Activated T-helper 1 cell treated with anti-CD3 and anti-CD28 coated beads, Interleukin-12 subunit alpha, Interleukin-12 subunit beta, Interleukin-2, Interleukin-4 antibody, amounts not matched to agents 30 ng/mL and 10 ng/mL and 1 ng/mL, durations not matched to agents 14 hours and 24 hours and 36 hours (primary cell): Measurements from ENCODE around the gene TOP1. TPM values are rescaled to one million over a fixed set of nuclear protein-coding genes. Genes with fewer than 3 reads are reported as not detected.

Source experiments
- DNase-seq: peaks from one replicate; pipeline ENCODE4 v3.0.0; 2021; ENCODE audit warnings: low spot score
- H3K27ac Mint-ChIP-seq: one replicate; pipeline ENCODE4 v1.8.0; 2021; ENCODE audit warnings: mild to moderate bottlenecking, mixed read lengths
- H3K27me3 Mint-ChIP-seq: one replicate; pipeline ENCODE4 v1.8.0; 2022; ENCODE audit warnings: mild to moderate bottlenecking, moderate library complexity, mixed read lengths; ENCODE audit not compliant: insufficient read depth
- H3K36me3 Mint-ChIP-seq: one replicate; pipeline ENCODE4 v1.8.0; 2021; ENCODE audit warnings: low read depth, mixed read lengths
- H3K4me1 Mint-ChIP-seq: one replicate; pipeline ENCODE4 v1.8.0; 2021; ENCODE audit warnings: low read depth, mixed read lengths
- H3K4me3 Mint-ChIP-seq: one replicate; pipeline ENCODE4 v1.8.0; 2021; ENCODE audit warnings: mild to moderate bottlenecking, moderate library complexity, mixed read lengths
- H3K9me3 Mint-ChIP-seq: one replicate; pipeline ENCODE4 v1.8.0; 2021; ENCODE audit warnings: mixed read lengths
- intact Hi-C: fragments of 100-400 bp; cut with micrococcal nuclease; formaldehyde crosslinking; loops from one replicate; pipeline ENCODE4 v1.15.1; 2024
- total RNA-seq: library from RNA; stranded (reverse); gene quantifications from 2 replicates; pipeline ENCODE4 v1.2.3, GENCODE V29; 2022

The TOP1 gene
- 120 and 123 TPM in 2 replicates for total RNA-seq

GRCh38 chr20:41028359-41029149, at the start of gene TOP1:
TOP1 (plus strand) TSS chr20:41028822; CDS start chr20:41029068, 246 bp downstream.
- Mint-ChIP-seq H3K27ac (peak within 1 kb of the TSS; percentile 94), H3K36me3 (peaks cover 36% of the 10 kb centered on the region), H3K4me3 (peak within 1 kb of the TSS; percentile 94), H3K9me3 (no peaks in the 10 kb centered on the region), H3K27me3 (no peaks in the 10 kb centered on the region), H3K4me1 (peaks cover 49% of the 10 kb centered on the region)
- peak; percentile 99 for DNase-seq
- intact Hi-C loops: loop anchor here (1.0 to 2.0 kb wide), 10 partner anchors 20 to 590 kb away; partner anchors contain the start of genes CHD6 and LPIN3

GRCh38 chr20:40979247-40979646, 49.4 kb upstream of the TOP1 start:
- H3K9me3 Mint-ChIP-seq: peaks cover 20% of the 10 kb centered on the region
- intact Hi-C loops: no loop called here

GRCh38 chr20:40980106-40980827, 48.4 kb upstream of the TOP1 start:
- intact Hi-C loops: no loop called here
- no peak overlapping the region for H3K27ac Mint-ChIP-seq
- peaks cover 4% of the 10 kb centered on the region for H3K36me3 Mint-ChIP-seq
- DNase-seq: no peak
- H3K27me3 Mint-ChIP-seq: peaks cover 21% of the 10 kb centered on the region
- no peak overlapping the region for H3K4me3 Mint-ChIP-seq
- no peaks in the 10 kb centered on the region for H3K4me1 Mint-ChIP-seq
- peaks cover 20% of the 10 kb centered on the region for H3K9me3 Mint-ChIP-seq

More at GRCh38 chr20:40979247-40979646, 49.4 kb upstream of the TOP1 start:
- H3K36me3 Mint-ChIP-seq: peaks cover 4% of the 10 kb centered on the region
- DNase-seq: no peak
- no peaks in the 10 kb centered on the region for H3K4me1 Mint-ChIP-seq
- peaks cover 28% of the 10 kb centered on the region for H3K27me3 Mint-ChIP-seq
- H3K27ac Mint-ChIP-seq: no peak overlapping the region
- H3K4me3 Mint-ChIP-seq: no peak overlapping the region

GRCh38 chr20:40980828-40981310, 47.8 kb upstream of the TOP1 start:
- peaks cover 14% of the 10 kb centered on the region for H3K27me3 Mint-ChIP-seq
- H3K9me3 Mint-ChIP-seq: peaks cover 20% of the 10 kb centered on the region
- no peak overlapping the region for H3K27ac Mint-ChIP-seq
- H3K36me3 Mint-ChIP-seq: peaks cover 4% of the 10 kb centered on the region
- H3K4me1 Mint-ChIP-seq: no peaks in the 10 kb centered on the region
- DNase-seq: no peak
- no peak overlapping the region for H3K4me3 Mint-ChIP-seq
- intact Hi-C loops: no loop called here

- H3K27ac Mint-ChIP-seq: no peak overlapping the region
- H3K36me3 Mint-ChIP-seq: peaks cover 2% of the 10 kb centered on the region
- DNase-seq: no peak
- peaks cover 16% of the 10 kb centered on the region for H3K4me1 Mint-ChIP-seq
- intact Hi-C loops: no loop called here
- H3K9me3 Mint-ChIP-seq: peaks cover 13% of the 10 kb centered on the region
- H3K4me3 Mint-ChIP-seq: no peak overlapping the region
- peaks cover 2% of the 10 kb centered on the region for H3K27me3 Mint-ChIP-seq
Observed at GRCh38 chr20:40982415-40983145, 46.0 kb upstream of the TOP1 start.

GRCh38 chr20:40983898-40984297, 44.7 kb upstream of the TOP1 start:
- Mint-ChIP-seq H3K4me3 (no peak overlapping the region), H3K4me1 (peaks cover 19% of the 10 kb centered on the region), H3K27ac (no peak overlapping the region), H3K27me3 (peaks cover 2% of the 10 kb centered on the region), H3K9me3 (no peaks in the 10 kb centered on the region), H3K36me3 (no peaks in the 10 kb centered on the region)
- DNase-seq: no peak
- intact Hi-C loops: no loop called here

- intact Hi-C loops: no loop called here
- no peak for DNase-seq
Observed at GRCh38 chr20:40984496-40984895, 44.1 kb upstream of the TOP1 start.

GRCh38 chr20:40986774-40987173, 41.8 kb upstream of the TOP1 start:
- H3K9me3 Mint-ChIP-seq: no peaks in the 10 kb centered on the region
- H3K4me1 Mint-ChIP-seq: peaks cover 37% of the 10 kb centered on the region
- intact Hi-C loops: no loop called here
- no peak for DNase-seq
- peak overlapping the region; percentile 19 for H3K4me3 Mint-ChIP-seq
- no peaks in the 10 kb centered on the region for H3K27me3 Mint-ChIP-seq
- peak overlapping the region; percentile 29 for H3K27ac Mint-ChIP-seq
- no peaks in the 10 kb centered on the region for H3K36me3 Mint-ChIP-seq

More at GRCh38 chr20:40984496-40984895, 44.1 kb upstream of the TOP1 start:
- Mint-ChIP-seq H3K4me1 (peaks cover 19% of the 10 kb centered on the region), H3K27ac (no peak overlapping the region), H3K27me3 (no peaks in the 10 kb centered on the region), H3K9me3 (no peaks in the 10 kb centered on the region), H3K36me3 (no peaks in the 10 kb centered on the region), H3K4me3 (no peak overlapping the region)

GRCh38 chr20:40990542-40991120, 38.0 kb upstream of the TOP1 start:
- Mint-ChIP-seq H3K27me3 (no peaks in the 10 kb centered on the region), H3K4me1 (peaks cover 44% of the 10 kb centered on the region), H3K4me3 (no peak overlapping the region), H3K36me3 (no peaks in the 10 kb centered on the region), H3K27ac (peak overlapping the region; percentile 71), H3K9me3 (no peaks in the 10 kb centered on the region)
- DNase-seq: peak; percentile 57
- intact Hi-C loops: loop anchor here (1.0 to 2.0 kb wide), 6 partner anchors 22 to 242 kb away; partner anchors contain the start of gene TOP1

- Mint-ChIP-seq H3K36me3 (no peaks in the 10 kb centered on the region), H3K9me3 (no peaks in the 10 kb centered on the region), H3K27me3 (no peaks in the 10 kb centered on the region), H3K4me3 (no peak overlapping the region), H3K4me1 (peaks cover 40% of the 10 kb centered on the region), H3K27ac (peak overlapping the region; percentile 71)
- intact Hi-C loops: loop anchor here (2.0 kb wide), 3 partner anchors 57 to 241 kb away; no protein-coding TSS in a partner anchor
- no peak for DNase-seq
Observed at GRCh38 chr20:40991181-40991889, 37.3 kb upstream of the TOP1 start.

GRCh38 chr20:40992349-40993113, 36.1 kb upstream of the TOP1 start:
- H3K4me1 Mint-ChIP-seq: peaks cover 29% of the 10 kb centered on the region
- H3K27me3 Mint-ChIP-seq: no peaks in the 10 kb centered on the region
- intact Hi-C loops: no loop called here
- no peaks in the 10 kb centered on the region for H3K9me3 Mint-ChIP-seq
- H3K4me3 Mint-ChIP-seq: no peak overlapping the region
- no peak for DNase-seq
- no peaks in the 10 kb centered on the region for H3K36me3 Mint-ChIP-seq
- H3K27ac Mint-ChIP-seq: no peak overlapping the region
